Measurements from ENCODE around the gene EIF3CL.
"Not testable (repeated sequence)": the region's sequence is repeated elsewhere in the genome, so short reads cannot be mapped to it uniquely, and the experiment has no call there.

DNA sequence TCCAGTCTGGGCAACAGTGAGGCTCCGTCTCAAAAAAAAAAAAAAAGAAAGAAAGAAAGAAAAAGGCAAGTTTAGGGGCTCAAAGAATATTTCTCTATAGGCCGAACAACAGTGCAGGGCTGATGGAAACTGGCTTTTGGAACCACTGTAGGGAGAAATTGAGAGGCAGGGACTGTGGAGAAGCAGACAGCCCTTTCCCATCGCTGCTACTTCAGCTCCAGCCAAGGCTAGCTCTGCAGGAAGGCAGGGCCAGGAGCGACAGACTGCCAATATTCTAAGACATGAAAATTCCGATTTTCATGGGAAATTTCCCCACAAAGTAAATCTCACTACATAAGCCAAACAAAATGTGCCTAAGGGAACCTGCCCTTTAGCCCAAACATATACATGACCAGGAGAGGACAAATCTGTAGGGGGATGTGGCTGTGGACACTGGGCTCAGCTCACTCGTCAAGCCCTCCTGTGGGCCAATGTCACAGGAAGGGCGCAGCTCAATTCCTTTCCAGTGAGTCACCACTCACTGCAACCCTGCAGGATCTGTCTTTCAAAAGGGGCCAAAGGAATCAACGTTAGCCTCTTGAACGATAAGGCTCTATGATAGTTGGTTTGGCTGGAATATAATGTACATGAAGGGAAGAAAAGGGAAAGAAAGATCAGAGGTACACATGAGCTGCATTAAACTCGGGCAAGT lies 21.3 kb downstream of the EIF3CL start:
- TF ChIP-seq POLR2A (IDR thresholded peaks at IDR 0.05), result not testable (repeated sequence)
- TF ChIP-seq, protein P1, sequence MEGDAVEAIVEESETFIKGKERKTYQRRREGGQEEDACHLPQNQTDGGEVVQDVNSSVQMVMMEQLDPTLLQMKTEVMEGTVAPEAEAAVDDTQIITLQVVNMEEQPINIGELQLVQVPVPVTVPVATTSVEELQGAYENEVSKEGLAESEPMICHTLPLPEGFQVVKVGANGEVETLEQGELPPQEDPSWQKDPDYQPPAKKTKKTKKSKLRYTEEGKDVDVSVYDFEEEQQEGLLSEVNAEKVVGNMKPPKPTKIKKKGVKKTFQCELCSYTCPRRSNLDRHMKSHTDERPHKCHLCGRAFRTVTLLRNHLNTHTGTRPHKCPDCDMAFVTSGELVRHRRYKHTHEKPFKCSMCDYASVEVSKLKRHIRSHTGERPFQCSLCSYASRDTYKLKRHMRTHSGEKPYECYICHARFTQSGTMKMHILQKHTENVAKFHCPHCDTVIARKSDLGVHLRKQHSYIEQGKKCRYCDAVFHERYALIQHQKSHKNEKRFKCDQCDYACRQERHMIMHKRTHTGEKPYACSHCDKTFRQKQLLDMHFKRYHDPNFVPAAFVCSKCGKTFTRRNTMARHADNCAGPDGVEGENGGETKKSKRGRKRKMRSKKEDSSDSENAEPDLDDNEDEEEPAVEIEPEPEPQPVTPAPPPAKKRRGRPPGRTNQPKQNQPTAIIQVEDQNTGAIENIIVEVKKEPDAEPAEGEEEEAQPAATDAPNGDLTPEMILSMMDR (IDR thresholded peaks at IDR 0.05), result not testable (repeated sequence)

Data from body of pancreas (tissue), 4 donors.